HepG2 (cell line): ENCODE results near the gene GK. TPM values are rescaled to one million over a fixed set of nuclear protein-coding genes. Genes with fewer than 3 reads are reported as not detected.
"Not testable (repeated sequence)": the region's sequence is repeated elsewhere in the genome, so short reads cannot be mapped to it uniquely, and the experiment has no call there.

ENCODE experiments used
- ATAC-seq: fragments of 200-7000 bp; cut with Tn5 transposase; 3 replicates; pipeline ENCODE4 v1.9.1; 2020; ENCODE audit warnings: mild to moderate bottlenecking, moderate library complexity
- BruUV-seq: library from RNA; stranded (reverse); fragments of 400-500 nt; replicated peaks from 2 replicates; lab custom pipeline; 2021; lab: Mats Ljungman, UMichigan
- CTCF ChIA-PET: fragments of 300-600 bp; formaldehyde crosslinking; extraction: SDS; loops from one replicate; lab custom pipeline; 2021; ENCODE audit warnings: low total read pairs, inconsistent platforms, low intra/inter-chr PET ratio; lab: Yijun Ruan, JAX
- POLR2A ChIA-PET: fragments of 350-600 bp; sonication (Branson Sonifier 250); formaldehyde crosslinking; loops from one replicate; lab custom pipeline; 2020; ENCODE audit warnings: antibody characterized with exemption, inconsistent platforms; lab: Yijun Ruan, JAX
- DNase-seq: peaks from one replicate; pipeline ENCODE4 v3.0.0-alpha.2; 2015; ENCODE audit warnings: low spot score
- FAIRE-seq: peaks from 3 replicates; lab custom pipeline; 2011; peaks lifted over from hg19 to GRCh38; lab: Jason Lieb, UNC
- H2AFZ ChIP-seq: one replicate; pipeline ENCODE4 v1.6.1; 2011; ENCODE audit warnings: low read length, inconsistent platforms
- H3K27ac ChIP-seq: fragments of 300-600 bp; 3 replicates; pipeline ENCODE4 v1.8.0; 2011; ENCODE audit warnings: mixed run types, mild to moderate bottlenecking, mixed read lengths, low read length, inconsistent platforms; ENCODE audit not compliant: insufficient read depth; ENCODE audit errors: extremely low read length
- H3K27me3 ChIP-seq, 2 experiments: fragments of 200-600 bp in 1 of 2; 2 replicates in 1 of 2; 3 replicates in 1 of 2; pipeline versions ENCODE4 v1.6.0 to v1.8.0; 2011; ENCODE audit warnings: low read length in 2 of 2, mild to moderate bottlenecking in 2 of 2, moderate library complexity in 2 of 2, inconsistent platforms in 1 of 2; ENCODE audit not compliant: insufficient read depth in 2 of 2, control insufficient read depth in 1 of 2
- H3K36me3 ChIP-seq, 2 experiments: fragments of 200-600 bp in 1 of 2; replicated peaks in 1 of 2; 2 replicates in 1 of 2; 3 replicates in 1 of 2; pipeline versions ENCODE4 v1.5.1 to v1.8.0; 2011; ENCODE audit warnings: low read length in 2 of 2, inconsistent platforms in 1 of 2; ENCODE audit not compliant: insufficient read depth in 2 of 2, control insufficient read depth in 1 of 2
- H3K4me1 ChIP-seq: 2 replicates; pipeline ENCODE4 v1.5.1; 2012; ENCODE audit warnings: low read length, inconsistent platforms; ENCODE audit not compliant: insufficient read depth
- H3K4me2 ChIP-seq: 2 replicates; pipeline ENCODE4 v1.6.0; 2011; ENCODE audit warnings: low read depth, low read length, inconsistent platforms
- H3K4me3 ChIP-seq, 3 experiments: fragments of 200-600 bp in 1 of 3; sonication (generic), shearing (Covaris generic) in 1 of 3; replicated peaks in 1 of 3; 2 replicates each; pipeline ENCODE4 v1.5.1; 2011 to 2016; ENCODE audit warnings: low read length in 3 of 3, inconsistent platforms in 2 of 3, low read depth in 2 of 3, mild to moderate bottlenecking in 2 of 3, control low read depth in 1 of 3, mixed read lengths in 1 of 3; ENCODE audit not compliant: insufficient read depth in 1 of 3
- H3K79me2 ChIP-seq: one replicate; pipeline ENCODE4 v1.6.1; 2011; ENCODE audit warnings: low read length, inconsistent platforms; ENCODE audit not compliant: insufficient read depth
- H3K9ac ChIP-seq: 2 replicates; pipeline ENCODE4 v1.6.0; 2011; ENCODE audit warnings: mild to moderate bottlenecking, low read depth, low read length, inconsistent platforms; ENCODE audit not compliant: insufficient read depth
- H3K9me3 ChIP-seq: 2 replicates; pipeline ENCODE4 v1.5.1; 2012; ENCODE audit warnings: mild to moderate bottlenecking, low read length
- H4K20me1 ChIP-seq: 2 replicates; pipeline ENCODE4 v1.6.0; 2011; ENCODE audit warnings: inconsistent platforms, mild to moderate bottlenecking, low read length, moderate library complexity; ENCODE audit not compliant: insufficient read depth
- POLR2G ChIP-seq: fragments of 200-400 bp; formaldehyde crosslinking; IDR thresholded peaks from 2 replicates; pipeline ENCODE4 v1.6.1; 2018; ENCODE audit warnings: mild to moderate bottlenecking, low read depth, low read length, moderate library complexity
- ZC3H4 ChIP-seq: sonication (generic); formaldehyde crosslinking; IDR thresholded peaks from 2 replicates; pipeline ENCODE4 v1.4.0; 2020; ENCODE audit warnings: missing genetic modification reagents, borderline replicate concordance
- WGBS: methylation state at CpG from one replicate; pipeline ENCODE4 v1.1.6; 2017; ENCODE audit warnings: low lambda C conversion rate; 5-methylcytosine and 5-hydroxymethylcytosine counted together
- in situ Hi-C: cut with HindIII; loops from 2 replicates; pipeline ENCODE4 v1.10.0; 2017; ENCODE audit warnings: low pct_unique_long_range_greater_than_20kb; ENCODE audit not compliant: extremely low pct_ligation_motif_present
- intact Hi-C: fragments of 100-400 bp; cut with micrococcal nuclease; formaldehyde crosslinking; loops from one replicate; pipeline ENCODE4 v1.10.0; 2022; ENCODE audit not compliant: unreplicated experiment
- polyA plus RNA-seq, 8 experiments: library from polyadenylated mRNA; depleted of rRNA in 3 of 8; stranded (reverse) in 7 of 8; unstranded in 1 of 8; fragments of >200 nt; fragmentation: Illumina TruSeq in 4 of 8; extraction: Trizol in 4 of 8; gene quantifications; 2 replicates each; pipeline versions ENCODE4 v1.2.1 to v1.2.3, GENCODE V29; 2011 to 2016; ENCODE audit warnings: low read depth in 4 of 8, missing spikeins in 1 of 8, mixed read lengths in 1 of 8; ENCODE audit not compliant: insufficient read depth in 1 of 8
- total RNA-seq, 5 experiments: library from RNA; depleted of rRNA; stranded (reverse); fragments of >200 nt; fragmentation: Illumina TruSeq; extraction: Trizol; gene quantifications; 2 replicates each; pipeline ENCODE4 v1.2.3, GENCODE V29; 2016; ENCODE audit warnings: low read depth in 1 of 5
- TF ChIP-seq, protein P1 (sequence below): sonication (generic); formaldehyde crosslinking; IDR thresholded peaks from 2 replicates; pipeline ENCODE4 v1.5.1; 2020; ENCODE audit warnings: mild to moderate bottlenecking, missing genetic modification reagents, borderline replicate concordance

The GK gene
- total and polyA plus RNA-seq, 2 of the 13 experiments (the other 11 are each of a cell fraction or from before 2014, with no cell fraction given) = 64.2 to 265 TPM

DNA sequence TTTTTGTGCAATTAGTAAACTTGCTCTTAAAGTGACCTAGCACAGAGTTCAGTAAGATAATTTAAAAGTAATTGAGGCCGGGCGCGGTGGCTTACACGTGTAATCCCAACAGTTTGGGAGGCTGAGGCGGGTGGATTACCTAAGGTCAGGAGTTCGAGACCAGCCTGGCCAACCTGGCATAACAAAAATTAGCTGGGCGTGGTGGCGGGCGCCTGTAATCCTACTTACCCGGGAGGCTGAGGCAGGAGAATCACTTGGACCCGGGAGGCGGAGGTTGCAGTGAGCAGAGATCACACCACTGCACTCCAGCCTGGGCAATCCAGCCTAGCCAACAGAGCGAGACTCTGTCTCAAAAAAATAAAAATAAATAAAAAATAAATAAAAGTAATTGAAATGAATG is 1.2 kb downstream of the GK start:
- DNase-seq, BruUV-seq, H4K20me1 ChIP-seq, FAIRE-seq, in situ Hi-C loops, H3K27me3 ChIP-seq, intact Hi-C loops, ATAC-seq, CTCF ChIA-PET, H3K9me3 ChIP-seq, H2AFZ ChIP-seq, H3K36me3 ChIP-seq: not testable (repeated sequence)
- Histone ChIP-seq H3K9ac (peak overlapping the region; percentile 98), H3K79me2 (peaks cover 48% of the 10 kb centered on the region), H3K4me1 (peaks cover 66% of the 10 kb centered on the region), H3K4me2 (peak overlapping the region; percentile 83), H3K4me3 (peak overlapping the region; percentile 84 to 95 (median 92)), H3K27ac (peak overlapping the region; percentile 88)
- TF ChIP-seq, protein P1, sequence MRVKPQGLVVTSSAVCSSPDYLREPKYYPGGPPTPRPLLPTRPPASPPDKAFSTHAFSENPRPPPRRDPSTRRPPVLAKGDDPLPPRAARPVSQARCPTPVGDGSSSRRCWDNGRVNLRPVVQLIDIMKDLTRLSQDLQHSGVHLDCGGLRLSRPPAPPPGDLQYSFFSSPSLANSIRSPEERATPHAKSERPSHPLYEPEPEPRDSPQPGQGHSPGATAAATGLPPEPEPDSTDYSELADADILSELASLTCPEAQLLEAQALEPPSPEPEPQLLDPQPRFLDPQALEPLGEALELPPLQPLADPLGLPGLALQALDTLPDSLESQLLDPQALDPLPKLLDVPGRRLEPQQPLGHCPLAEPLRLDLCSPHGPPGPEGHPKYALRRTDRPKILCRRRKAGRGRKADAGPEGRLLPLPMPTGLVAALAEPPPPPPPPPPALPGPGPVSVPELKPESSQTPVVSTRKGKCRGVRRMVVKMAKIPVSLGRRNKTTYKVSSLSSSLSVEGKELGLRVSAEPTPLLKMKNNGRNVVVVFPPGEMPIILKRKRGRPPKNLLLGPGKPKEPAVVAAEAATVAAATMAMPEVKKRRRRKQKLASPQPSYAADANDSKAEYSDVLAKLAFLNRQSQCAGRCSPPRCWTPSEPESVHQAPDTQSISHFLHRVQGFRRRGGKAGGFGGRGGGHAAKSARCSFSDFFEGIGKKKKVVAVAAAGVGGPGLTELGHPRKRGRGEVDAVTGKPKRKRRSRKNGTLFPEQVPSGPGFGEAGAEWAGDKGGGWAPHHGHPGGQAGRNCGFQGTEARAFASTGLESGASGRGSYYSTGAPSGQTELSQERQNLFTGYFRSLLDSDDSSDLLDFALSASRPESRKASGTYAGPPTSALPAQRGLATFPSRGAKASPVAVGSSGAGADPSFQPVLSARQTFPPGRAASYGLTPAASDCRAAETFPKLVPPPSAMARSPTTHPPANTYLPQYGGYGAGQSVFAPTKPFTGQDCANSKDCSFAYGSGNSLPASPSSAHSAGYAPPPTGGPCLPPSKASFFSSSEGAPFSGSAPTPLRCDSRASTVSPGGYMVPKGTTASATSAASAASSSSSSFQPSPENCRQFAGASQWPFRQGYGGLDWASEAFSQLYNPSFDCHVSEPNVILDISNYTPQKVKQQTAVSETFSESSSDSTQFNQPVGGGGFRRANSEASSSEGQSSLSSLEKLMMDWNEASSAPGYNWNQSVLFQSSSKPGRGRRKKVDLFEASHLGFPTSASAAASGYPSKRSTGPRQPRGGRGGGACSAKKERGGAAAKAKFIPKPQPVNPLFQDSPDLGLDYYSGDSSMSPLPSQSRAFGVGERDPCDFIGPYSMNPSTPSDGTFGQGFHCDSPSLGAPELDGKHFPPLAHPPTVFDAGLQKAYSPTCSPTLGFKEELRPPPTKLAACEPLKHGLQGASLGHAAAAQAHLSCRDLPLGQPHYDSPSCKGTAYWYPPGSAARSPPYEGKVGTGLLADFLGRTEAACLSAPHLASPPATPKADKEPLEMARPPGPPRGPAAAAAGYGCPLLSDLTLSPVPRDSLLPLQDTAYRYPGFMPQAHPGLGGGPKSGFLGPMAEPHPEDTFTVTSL (CRISPR knock-in tag) = 0 out of 2 replicates have a peak, but pooled peaks have one; percentile 27
- TF ChIP-seq ZC3H4 (CRISPR knock-in tag) = 0 out of 2 replicates have a peak, but pooled peaks have one; percentile 40
- 0 out of 2 replicates have a peak, but pooled peaks have one; percentile 10 for TF ChIP-seq POLR2G
- POLR2A ChIA-PET = interaction anchor here (2.9 to 4.8 kb wide), 2 partner anchors 12 to 25 kb away, joined by 12 to 37 read pairs; no protein-coding TSS in a partner anchor
- 3% methylated on average over 7 of the region's 13 CpGs for WGBS
